Measurements from ENCODE around the gene HTR4.
"Not testable (repeated sequence)": the region's sequence is repeated elsewhere in the genome, so short reads cannot be mapped to it uniquely, and the experiment has no call there.

HTR4 gene

GRCh38 chr5:148471379-148471778 is 182.9 kb downstream of the HTR4 start:
- POLR2A ChIA-PET = no interaction called here
- CTCF ChIA-PET = no interaction called here
- no peak for TF ChIP-seq SUZ12 (IDR thresholded peaks at IDR 0.05)
- no peak for TF ChIP-seq LEF1 (IDR thresholded peaks at IDR 0.05; ENCODE audit: borderline replicate concordance)
- TF ChIP-seq BHLHE40 (IDR thresholded peaks at IDR 0.05; ENCODE audit: borderline replicate concordance) = no peak
- TF ChIP-seq CTBP1 (IDR thresholded peaks at IDR 0.05; ENCODE audit: borderline replicate concordance) = no peak
- TF ChIP-seq PKNOX1 (IDR thresholded peaks at IDR 0.05) = no peak
- no peak for TF ChIP-seq TARDBP (IDR thresholded peaks at IDR 0.05)
- no peak for TF ChIP-seq ELF4 (IDR thresholded peaks at IDR 0.05)
- TF ChIP-seq L3MBTL2 (conservative IDR thresholded peaks at IDR 0.05) = no peak
- TF ChIP-seq HDGF (IDR thresholded peaks at IDR 0.05; ENCODE audit: borderline replicate concordance) = no peak
- TF ChIP-seq FOXM1 (IDR thresholded peaks at IDR 0.05; ENCODE audit: borderline replicate concordance) = no peak
- TF ChIP-seq ZNF384 (IDR thresholded peaks at IDR 0.05) = no peak
- TF ChIP-seq ARNT (IDR thresholded peaks at IDR 0.05) = no peak
- no peak for DNase-seq (ENCODE audit: extremely low spot score)

GRCh38 chr5:148469501-148469935 is 184.8 kb downstream of the HTR4 start:
- POLR2A ChIA-PET = no interaction called here
- no peak for DNase-seq (ENCODE audit: extremely low spot score)
- CTCF ChIA-PET = interaction anchor here (1.2 kb wide), 1 partner anchor 13 kb away, joined by 4 read pairs; no protein-coding TSS in a partner anchor
- no peak for TF ChIP-seq TARDBP (IDR thresholded peaks at IDR 0.05)
- TF ChIP-seq FOXM1 (IDR thresholded peaks at IDR 0.05; ENCODE audit: borderline replicate concordance) = no peak
- no peak for TF ChIP-seq HDGF (IDR thresholded peaks at IDR 0.05; ENCODE audit: borderline replicate concordance)
- no peak for TF ChIP-seq CTBP1 (IDR thresholded peaks at IDR 0.05; ENCODE audit: borderline replicate concordance)
- TF ChIP-seq FOXK2 (IDR thresholded peaks at IDR 0.05) = no peak
- TF ChIP-seq SUZ12 (IDR thresholded peaks at IDR 0.05) = no peak
- no peak for TF ChIP-seq ARNT (IDR thresholded peaks at IDR 0.05)
- no peak for TF ChIP-seq NFRKB (IDR thresholded peaks at IDR 0.05)
- no peak for TF ChIP-seq LEF1 (IDR thresholded peaks at IDR 0.05; ENCODE audit: borderline replicate concordance)
- TF ChIP-seq BHLHE40 (IDR thresholded peaks at IDR 0.05; ENCODE audit: borderline replicate concordance) = no peak
- TF ChIP-seq SP1 (IDR thresholded peaks at IDR 0.05) = no peak
- TF ChIP-seq L3MBTL2 (conservative IDR thresholded peaks at IDR 0.05) = no peak
- TF ChIP-seq ZNF384 (IDR thresholded peaks at IDR 0.05) = no peak
- TF ChIP-seq ELF4 (IDR thresholded peaks at IDR 0.05) = no peak
- no peak for TF ChIP-seq PKNOX1 (IDR thresholded peaks at IDR 0.05)
- no peak for TF ChIP-seq FOXA1 (IDR thresholded peaks at IDR 0.05)

- POLR2A ChIA-PET; CTCF ChIA-PET; DNase-seq (ENCODE audit: extremely low spot score): not testable (repeated sequence)
These were observed 185.6 kb downstream of the HTR4 start for GRCh38 chr5:148468746-148469145.

- no peak for DNase-seq (ENCODE audit: extremely low spot score)
- POLR2A ChIA-PET = no interaction called here
- TF ChIP-seq HDGF (IDR thresholded peaks at IDR 0.05; ENCODE audit: borderline replicate concordance) (no peak), ZNF384 (IDR thresholded peaks at IDR 0.05) (no peak), ARNT (IDR thresholded peaks at IDR 0.05) (no peak), FOXK2 (IDR thresholded peaks at IDR 0.05) (no peak), TARDBP (IDR thresholded peaks at IDR 0.05) (no peak), BHLHE40 (IDR thresholded peaks at IDR 0.05; ENCODE audit: borderline replicate concordance) (no peak), FOXA1 (IDR thresholded peaks at IDR 0.05) (no peak), FOXM1 (IDR thresholded peaks at IDR 0.05; ENCODE audit: borderline replicate concordance) (no peak), SUZ12 (IDR thresholded peaks at IDR 0.05) (no peak), PKNOX1 (IDR thresholded peaks at IDR 0.05) (no peak), SP1 (IDR thresholded peaks at IDR 0.05) (no peak), ELF4 (IDR thresholded peaks at IDR 0.05) (no peak), CTBP1 (IDR thresholded peaks at IDR 0.05; ENCODE audit: borderline replicate concordance) (no peak), L3MBTL2 (conservative IDR thresholded peaks at IDR 0.05) (no peak), NFRKB (IDR thresholded peaks at IDR 0.05) (no peak), LEF1 (IDR thresholded peaks at IDR 0.05; ENCODE audit: borderline replicate concordance) (no peak)
- CTCF ChIA-PET = no interaction called here
These were observed 186.4 kb downstream of the HTR4 start for GRCh38 chr5:148467958-148468357.

GRCh38 chr5:148466236-148466580 is 188.1 kb downstream of the HTR4 start:
- POLR2A ChIA-PET = no interaction called here
- TF ChIP-seq TARDBP (IDR thresholded peaks at IDR 0.05) = no peak
- TF ChIP-seq SP1 (IDR thresholded peaks at IDR 0.05) = no peak
- no peak for TF ChIP-seq ZNF384 (IDR thresholded peaks at IDR 0.05)
- TF ChIP-seq FOXM1 (IDR thresholded peaks at IDR 0.05; ENCODE audit: borderline replicate concordance) = no peak
- no peak for TF ChIP-seq ELF4 (IDR thresholded peaks at IDR 0.05)
- no peak for TF ChIP-seq L3MBTL2 (conservative IDR thresholded peaks at IDR 0.05)
- no peak for TF ChIP-seq ARNT (IDR thresholded peaks at IDR 0.05)
- TF ChIP-seq FOXA1 (IDR thresholded peaks at IDR 0.05) = no peak
- no peak for TF ChIP-seq FOXK2 (IDR thresholded peaks at IDR 0.05)
- TF ChIP-seq BHLHE40 (IDR thresholded peaks at IDR 0.05; ENCODE audit: borderline replicate concordance) = no peak
- no peak for TF ChIP-seq LEF1 (IDR thresholded peaks at IDR 0.05; ENCODE audit: borderline replicate concordance)
- TF ChIP-seq SUZ12 (IDR thresholded peaks at IDR 0.05) = no peak
- TF ChIP-seq PKNOX1 (IDR thresholded peaks at IDR 0.05) = no peak
- no peak for TF ChIP-seq CTBP1 (IDR thresholded peaks at IDR 0.05; ENCODE audit: borderline replicate concordance)
- no peak for TF ChIP-seq HDGF (IDR thresholded peaks at IDR 0.05; ENCODE audit: borderline replicate concordance)
- TF ChIP-seq NFRKB (IDR thresholded peaks at IDR 0.05) = no peak
- CTCF ChIA-PET = no interaction called here
- no peak for DNase-seq (ENCODE audit: extremely low spot score)

All from HEK293T (cell line).